ENCODE measurements around the gene ENTHD1. TPM values are rescaled to one million over a fixed set of nuclear protein-coding genes. Genes with fewer than 3 reads are reported as not detected.

Gene ENTHD1
- total RNA-seq, 2 experiments from 2014 or later: not detected

DNA sequence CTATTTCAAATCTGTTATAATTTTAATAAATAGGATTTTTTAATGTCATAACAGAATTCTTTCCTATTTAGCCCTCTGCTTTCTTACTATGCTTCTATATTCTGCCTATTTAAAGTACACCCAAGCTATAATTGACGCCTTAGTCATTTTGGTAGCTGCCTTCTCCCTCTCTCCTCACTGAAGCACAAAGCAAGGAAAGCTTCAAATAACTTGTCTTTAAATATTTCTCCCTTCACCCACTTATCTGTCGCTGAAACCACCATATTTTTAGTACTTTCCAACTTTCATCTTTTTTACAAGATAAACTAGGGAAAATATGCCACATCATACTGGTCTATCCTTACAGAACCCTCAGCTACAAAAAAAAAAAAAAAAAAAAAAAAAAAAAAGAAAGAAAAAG is 127.9 kb downstream of the ENTHD1 start:
- intact Hi-C loops (cut with micrococcal nuclease; ENCODE audit: unreplicated experiment): no loop called here
- no TSS peak for BruUV-seq (replicated peaks)

DNA sequence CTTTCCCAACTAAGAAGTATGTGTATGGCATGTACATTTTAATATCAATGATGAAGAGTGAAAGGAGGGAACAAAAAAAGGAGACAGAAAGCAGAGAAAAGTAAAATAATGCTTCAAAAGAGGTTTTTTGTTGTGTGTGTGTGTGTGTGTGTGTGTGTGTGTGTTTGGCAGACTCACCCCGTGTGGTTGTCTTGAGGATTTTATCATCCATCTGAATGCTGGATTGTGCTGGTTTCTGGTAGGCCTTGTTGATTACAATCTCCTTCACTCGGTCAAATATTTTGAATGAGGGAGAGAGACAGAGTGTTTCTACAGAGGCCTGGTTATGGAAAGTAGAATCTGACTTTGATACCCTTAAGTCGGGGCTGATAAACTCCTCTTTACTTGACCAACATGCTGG is 128.5 kb downstream of the ENTHD1 start:
- Histone ChIP-seq H4K20me1 (ENCODE audit: insufficient read depth, low read length) (no peaks in the 10 kb centered on the region), H3K4me1 (ENCODE audit: insufficient read depth, low read length, poor library complexity, severe bottlenecking) (no peaks in the 10 kb centered on the region), H3K79me2 (ENCODE audit: insufficient read depth, low read depth, low read length) (no peaks in the 10 kb centered on the region), H2AFZ (ENCODE audit: low read length) (no peak overlapping the region), H3K4me3 (ENCODE audit: low read depth, low read length, poor library complexity, severe bottlenecking) (no peak overlapping the region), H3K27ac (ENCODE audit: low read depth, low read length, poor library complexity, severe bottlenecking) (no peak overlapping the region), H3K9me2 (ENCODE audit: insufficient read depth, low read length) (no peaks in the 10 kb centered on the region), H3K36me3 (ENCODE audit: insufficient read depth, low read length) (no peaks in the 10 kb centered on the region), H3K4me2 (ENCODE audit: low read length) (no peak overlapping the region), H3K9me3 (ENCODE audit: low read length) (no peaks in the 10 kb centered on the region)
- CTCF ChIA-PET (ENCODE audit: unreplicated experiment): no interaction called here
- no peak for TF ChIP-seq EZH2phosphoT487 (IDR thresholded peaks at IDR 0.05; ENCODE audit: borderline replicate concordance, low read depth, low read length)
- TF ChIP-seq, protein P1, sequence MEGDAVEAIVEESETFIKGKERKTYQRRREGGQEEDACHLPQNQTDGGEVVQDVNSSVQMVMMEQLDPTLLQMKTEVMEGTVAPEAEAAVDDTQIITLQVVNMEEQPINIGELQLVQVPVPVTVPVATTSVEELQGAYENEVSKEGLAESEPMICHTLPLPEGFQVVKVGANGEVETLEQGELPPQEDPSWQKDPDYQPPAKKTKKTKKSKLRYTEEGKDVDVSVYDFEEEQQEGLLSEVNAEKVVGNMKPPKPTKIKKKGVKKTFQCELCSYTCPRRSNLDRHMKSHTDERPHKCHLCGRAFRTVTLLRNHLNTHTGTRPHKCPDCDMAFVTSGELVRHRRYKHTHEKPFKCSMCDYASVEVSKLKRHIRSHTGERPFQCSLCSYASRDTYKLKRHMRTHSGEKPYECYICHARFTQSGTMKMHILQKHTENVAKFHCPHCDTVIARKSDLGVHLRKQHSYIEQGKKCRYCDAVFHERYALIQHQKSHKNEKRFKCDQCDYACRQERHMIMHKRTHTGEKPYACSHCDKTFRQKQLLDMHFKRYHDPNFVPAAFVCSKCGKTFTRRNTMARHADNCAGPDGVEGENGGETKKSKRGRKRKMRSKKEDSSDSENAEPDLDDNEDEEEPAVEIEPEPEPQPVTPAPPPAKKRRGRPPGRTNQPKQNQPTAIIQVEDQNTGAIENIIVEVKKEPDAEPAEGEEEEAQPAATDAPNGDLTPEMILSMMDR (conservative IDR thresholded peaks at IDR 0.05; ENCODE audit: low read length): no peak
- POLR2A ChIA-PET: no interaction called here
- intact Hi-C loops (cut with micrococcal nuclease; ENCODE audit: unreplicated experiment): no loop called here
- no peak for DNase-seq (ENCODE audit: low spot score)
- no TSS peak for BruUV-seq (replicated peaks)

More for the DNA sequence above, 127.9 kb downstream of the ENTHD1 start:
- Histone ChIP-seq H3K79me2 (ENCODE audit: insufficient read depth, low read depth, low read length) (no peaks in the 10 kb centered on the region), H3K9me3 (ENCODE audit: low read length) (no peaks in the 10 kb centered on the region), H4K20me1 (ENCODE audit: insufficient read depth, low read length) (no peaks in the 10 kb centered on the region), H3K4me1 (ENCODE audit: insufficient read depth, low read length, poor library complexity, severe bottlenecking) (no peaks in the 10 kb centered on the region), H3K4me2 (ENCODE audit: low read length) (no peak overlapping the region), H3K9me2 (ENCODE audit: insufficient read depth, low read length) (no peaks in the 10 kb centered on the region), H2AFZ (ENCODE audit: low read length) (no peak overlapping the region), H3K36me3 (ENCODE audit: insufficient read depth, low read length) (no peaks in the 10 kb centered on the region), H3K4me3 (ENCODE audit: low read depth, low read length, poor library complexity, severe bottlenecking) (no peak overlapping the region), H3K27ac (ENCODE audit: low read depth, low read length, poor library complexity, severe bottlenecking) (no peak overlapping the region)
- ChIA-PET POLR2A (no interaction called here), CTCF (ENCODE audit: unreplicated experiment) (no interaction called here)
- no peak for TF ChIP-seq EZH2phosphoT487 (IDR thresholded peaks at IDR 0.05; ENCODE audit: borderline replicate concordance, low read depth, low read length)
- TF ChIP-seq, protein P1 (conservative IDR thresholded peaks at IDR 0.05; ENCODE audit: low read length): no peak
- no peak for DNase-seq (ENCODE audit: low spot score)

DNA sequence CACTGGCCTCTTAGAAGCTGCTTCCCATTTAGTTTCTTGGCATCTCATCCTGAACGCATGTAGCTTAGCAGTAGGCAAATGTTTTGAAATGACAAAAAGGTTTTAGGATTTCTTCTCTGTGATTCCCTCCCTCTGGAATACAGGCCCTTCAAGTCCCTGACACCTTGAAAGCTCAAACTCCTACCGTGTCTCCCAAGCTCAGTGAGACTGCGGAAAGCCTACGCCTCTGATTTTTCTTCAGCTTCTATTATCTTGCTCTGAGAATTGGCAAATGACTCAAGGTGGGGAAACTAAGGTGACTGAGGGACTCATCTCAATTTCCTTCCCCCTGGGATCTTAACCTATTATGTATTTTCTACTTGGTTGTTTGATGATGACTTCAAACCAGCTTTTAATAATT is 130.3 kb downstream of the ENTHD1 start:
- ChIA-PET CTCF (ENCODE audit: unreplicated experiment) (no interaction called here), POLR2A (no interaction called here)
- no peak overlapping the region for H3K4me2 ChIP-seq (ENCODE audit: low read length)
- no peak for TF ChIP-seq EZH2phosphoT487 (IDR thresholded peaks at IDR 0.05; ENCODE audit: borderline replicate concordance, low read depth, low read length)
- TF ChIP-seq, protein P1 (conservative IDR thresholded peaks at IDR 0.05; ENCODE audit: low read length): no peak
- H3K4me3 ChIP-seq (ENCODE audit: low read depth, low read length, poor library complexity, severe bottlenecking): no peak overlapping the region
- no peaks in the 10 kb centered on the region for H4K20me1 ChIP-seq (ENCODE audit: insufficient read depth, low read length)
- H2AFZ ChIP-seq (ENCODE audit: low read length): no peak overlapping the region
- no peaks in the 10 kb centered on the region for H3K9me2 ChIP-seq (ENCODE audit: insufficient read depth, low read length)
- intact Hi-C loops (cut with micrococcal nuclease; ENCODE audit: unreplicated experiment): no loop called here
- BruUV-seq (replicated peaks): no TSS peak
- no peak overlapping the region for H3K27ac ChIP-seq (ENCODE audit: low read depth, low read length, poor library complexity, severe bottlenecking)
- no peaks in the 10 kb centered on the region for H3K36me3 ChIP-seq (ENCODE audit: insufficient read depth, low read length)
- H3K9me3 ChIP-seq (ENCODE audit: low read length): no peaks in the 10 kb centered on the region
- no peak for DNase-seq (ENCODE audit: low spot score)
- H3K4me1 ChIP-seq (ENCODE audit: insufficient read depth, low read length, poor library complexity, severe bottlenecking): no peaks in the 10 kb centered on the region
- H3K79me2 ChIP-seq (ENCODE audit: insufficient read depth, low read depth, low read length): no peaks in the 10 kb centered on the region
